HG03135 (cell line): ENCODE measurements around the gene P2RY2.
"Not testable (repeated sequence)": the region's sequence is repeated elsewhere in the genome, so short reads cannot be mapped to it uniquely, and the experiment has no call there.

ENCODE experiments used
- ATAC-seq: cut with Tn5 transposase; IDR thresholded peaks from one replicate; pipeline ENCODE4 v1.9.1; 2021; ENCODE audit warnings: mild to moderate bottlenecking, moderate library complexity; ENCODE audit not compliant: unreplicated experiment

The P2RY2 gene

DNA sequence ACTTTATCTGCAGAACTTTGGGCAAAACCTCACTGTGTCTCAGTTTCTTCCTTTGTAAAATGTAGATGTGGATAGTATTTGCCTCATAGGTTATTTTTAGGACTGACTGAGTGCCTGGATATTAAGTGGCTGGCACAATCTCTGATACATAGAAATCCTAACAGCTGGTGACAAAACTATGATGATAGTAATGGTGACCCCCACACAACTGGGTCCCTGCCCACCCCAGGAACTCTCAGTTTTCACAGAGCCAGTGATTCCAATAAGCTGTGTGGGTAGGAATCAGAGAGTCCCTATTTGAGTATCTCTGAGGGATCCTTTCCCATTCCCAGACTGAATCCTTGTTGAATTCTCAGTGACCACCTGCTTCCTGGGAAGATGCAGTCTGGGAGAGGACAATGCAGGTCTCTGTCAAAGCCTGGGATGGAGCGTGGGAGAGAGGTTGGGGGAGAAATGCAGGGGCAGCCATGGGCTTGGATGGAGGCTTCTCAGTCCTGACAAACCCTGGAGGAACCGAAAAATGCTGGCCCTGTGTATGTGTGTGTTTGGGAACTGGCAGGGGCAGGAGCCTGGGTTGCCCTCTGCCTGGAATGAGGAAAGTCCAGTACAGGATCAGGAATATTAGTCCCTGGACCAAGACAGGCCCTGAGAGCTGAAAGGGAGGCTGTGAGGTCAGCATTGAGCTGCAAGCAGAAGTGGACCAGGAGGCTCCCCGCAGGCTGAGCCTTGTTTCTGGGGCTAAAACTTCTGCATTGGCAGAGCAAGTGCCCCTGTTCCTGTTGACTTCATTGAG lies 48.0 kb downstream of the P2RY2 start:
- ATAC-seq, result no peak

DNA sequence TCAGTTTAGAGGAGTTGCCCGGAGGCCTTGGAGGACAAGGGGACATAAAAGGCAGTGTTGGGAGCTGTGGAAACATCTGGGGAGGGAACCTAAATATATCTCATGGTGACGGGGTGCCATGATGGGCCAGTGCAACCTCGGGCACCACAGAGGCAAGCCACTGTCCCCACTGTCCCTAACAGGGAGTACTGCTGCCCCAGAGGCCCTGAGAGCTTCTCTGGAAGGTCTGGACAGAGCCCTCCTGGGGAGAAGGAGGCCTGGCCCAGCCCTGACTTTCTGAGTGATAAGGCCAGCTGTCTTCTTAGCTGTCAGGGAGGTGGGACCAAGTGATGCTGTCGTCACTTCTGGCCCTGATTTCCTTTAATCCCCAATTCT lies 48.6 kb downstream of the P2RY2 start:
- ATAC-seq, result no peak

DNA sequence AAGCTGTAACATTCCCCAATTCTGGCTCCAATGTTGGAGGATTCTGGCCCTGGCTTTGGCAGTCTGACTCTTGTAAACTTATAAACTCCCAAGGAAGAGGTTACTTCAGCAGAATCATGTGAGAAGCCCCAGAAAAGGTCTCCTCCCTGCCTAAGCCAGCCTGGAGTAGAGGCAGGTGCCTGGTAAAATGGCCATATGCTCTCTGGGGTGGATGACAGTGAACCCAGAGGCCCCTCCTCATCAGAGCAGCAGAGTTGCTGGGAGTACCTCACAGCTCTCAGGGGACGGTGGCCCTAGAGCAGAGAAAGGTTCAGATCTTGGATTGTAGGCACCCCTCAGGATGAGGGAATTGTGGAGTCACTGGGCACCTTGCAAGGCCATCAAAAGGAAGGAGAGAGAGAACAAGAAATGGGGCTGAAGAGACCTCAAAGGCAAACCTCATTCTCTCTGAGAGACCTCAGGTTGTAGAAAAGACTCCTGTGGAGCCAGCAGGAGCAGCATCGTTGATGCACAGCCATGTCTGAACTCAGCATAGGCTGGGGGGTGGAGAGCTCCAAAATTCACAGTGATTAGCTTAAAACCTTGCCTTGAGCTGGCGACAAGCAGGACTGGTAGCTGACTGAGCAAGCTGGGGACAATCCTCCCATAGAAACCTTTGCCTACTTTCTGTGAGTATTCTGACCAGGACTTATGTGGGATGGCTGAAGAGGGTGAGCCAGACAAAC lies 49.2 kb downstream of the P2RY2 start:
- ATAC-seq, result no peak

DNA sequence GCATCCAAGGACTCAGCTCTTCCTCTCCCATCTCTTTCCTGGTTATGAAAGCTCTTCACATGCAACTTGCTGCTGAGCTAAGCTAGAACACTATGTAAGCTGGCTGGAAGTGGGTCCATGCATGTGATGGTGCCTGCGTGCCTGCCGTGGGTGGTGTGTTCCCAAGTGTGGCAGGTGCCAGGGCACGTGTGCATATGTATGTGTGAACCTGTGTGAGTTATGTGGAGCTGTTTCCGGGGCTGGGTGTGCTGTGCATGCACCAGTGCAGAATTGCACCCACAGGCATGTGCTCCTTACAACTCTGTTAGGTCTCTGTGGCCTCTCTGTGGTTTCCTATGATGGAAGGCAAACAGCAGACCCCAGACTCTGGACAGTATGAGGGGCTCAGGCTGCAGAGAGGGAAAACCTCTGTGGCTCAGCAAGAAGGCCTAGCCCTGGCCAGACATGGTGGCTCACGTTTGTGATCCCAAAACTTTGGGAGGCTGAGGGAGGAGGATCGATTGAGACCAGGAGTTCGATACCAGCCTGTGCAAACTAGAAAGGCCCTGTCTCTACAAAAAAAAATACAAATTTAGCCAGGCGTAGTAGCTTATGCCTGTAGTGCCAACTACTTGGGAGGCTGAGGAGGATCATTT lies 49.9 kb downstream of the P2RY2 start:
- ATAC-seq, result no peak

DNA sequence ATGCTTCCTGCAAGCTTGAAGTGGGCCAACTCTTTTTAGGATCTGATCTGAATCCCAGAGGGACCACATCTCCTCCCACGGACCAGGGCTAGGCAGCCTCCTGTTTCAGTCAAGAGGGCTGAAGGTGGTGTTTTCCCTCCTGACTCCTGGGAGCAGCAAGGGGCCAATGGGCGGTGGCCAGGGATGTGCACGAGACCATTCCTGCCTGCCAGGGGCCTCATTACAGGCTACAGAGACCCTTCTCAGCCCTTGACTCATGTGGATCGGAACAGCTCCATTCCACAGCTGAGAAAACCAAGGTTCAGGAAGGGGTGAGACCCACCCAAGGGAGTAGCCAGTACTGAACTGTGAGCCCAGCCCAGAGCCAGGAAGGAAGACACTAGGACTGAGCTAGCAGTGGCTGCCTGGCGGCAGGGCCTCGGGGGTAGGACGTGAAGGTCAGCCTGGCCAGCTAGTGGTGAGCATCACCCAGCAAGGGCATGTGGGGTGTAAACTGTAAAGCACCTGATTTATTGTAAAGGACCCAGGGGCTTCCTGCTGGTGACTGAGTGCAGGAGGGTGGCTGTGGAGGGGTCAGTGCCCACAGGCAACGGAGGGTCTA lies 50.7 kb downstream of the P2RY2 start:
- no peak for ATAC-seq

DNA sequence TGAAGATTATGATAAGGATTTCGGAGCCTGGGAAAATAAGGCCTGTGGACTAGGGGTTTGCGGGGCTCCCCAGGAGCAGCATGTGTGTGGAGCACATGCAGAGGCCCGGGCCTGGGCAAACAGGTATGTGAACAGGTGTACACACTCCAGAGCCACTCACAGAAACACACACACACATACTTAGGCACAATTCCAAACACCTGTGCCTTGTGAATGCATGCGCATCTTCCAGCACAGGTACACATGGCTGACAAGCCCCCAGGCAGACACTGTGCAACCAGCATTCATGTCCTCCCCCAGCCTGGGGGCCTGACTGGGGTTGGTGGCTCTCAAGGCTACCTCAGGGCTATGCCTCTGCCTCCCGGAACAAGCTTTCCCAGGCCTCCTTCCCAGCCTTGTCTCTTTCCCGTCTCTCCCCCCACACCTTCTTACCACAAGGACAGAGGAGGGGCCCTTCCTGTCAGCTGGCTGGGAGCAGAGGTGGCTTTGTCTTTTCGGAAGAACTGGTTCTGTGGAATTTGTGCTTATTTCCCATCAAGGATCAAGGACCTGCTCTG lies 51.5 kb downstream of the P2RY2 start:
- ATAC-seq, result no peak

DNA sequence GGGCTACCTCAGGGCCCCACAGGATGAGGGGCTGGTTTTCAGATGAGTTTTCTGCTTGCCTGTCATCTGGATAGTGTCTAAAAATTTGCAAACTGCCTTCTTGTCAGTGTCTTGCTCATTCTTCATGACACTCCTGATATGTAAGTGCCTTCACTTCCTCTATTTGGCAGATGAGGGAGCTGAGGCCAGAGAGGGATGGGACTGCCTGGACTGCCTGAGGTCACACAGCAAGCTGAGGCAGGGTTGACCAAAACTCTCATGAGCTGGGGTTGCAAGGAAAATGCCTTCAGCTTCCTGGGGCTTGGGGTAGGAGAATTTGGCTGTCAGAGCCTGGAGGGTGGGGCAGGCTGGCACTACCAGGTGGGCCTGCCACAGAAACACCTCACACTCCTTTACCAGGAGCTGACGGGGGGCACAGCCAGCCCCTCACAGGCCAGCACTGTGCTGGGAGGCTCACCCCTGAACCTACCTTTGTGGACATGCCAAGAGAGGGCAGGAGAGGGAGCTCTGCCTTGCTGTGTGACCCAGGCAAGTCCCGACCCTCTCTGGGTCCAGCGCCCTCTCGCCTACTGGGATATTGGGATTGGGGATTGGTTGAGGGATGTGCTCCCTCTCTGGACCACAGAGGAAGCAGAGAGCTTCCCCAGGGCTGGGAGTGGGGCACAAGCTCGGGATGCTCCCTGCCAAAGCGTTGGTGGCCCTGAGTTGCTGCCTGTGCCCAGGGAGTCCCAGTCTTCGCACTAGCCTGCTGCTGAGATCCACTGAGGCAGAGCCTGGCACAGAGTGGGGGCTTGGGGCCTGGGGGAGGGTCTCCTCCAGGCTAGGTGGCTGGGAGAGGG lies 52.2 kb downstream of the P2RY2 start:
- no peak for ATAC-seq

DNA sequence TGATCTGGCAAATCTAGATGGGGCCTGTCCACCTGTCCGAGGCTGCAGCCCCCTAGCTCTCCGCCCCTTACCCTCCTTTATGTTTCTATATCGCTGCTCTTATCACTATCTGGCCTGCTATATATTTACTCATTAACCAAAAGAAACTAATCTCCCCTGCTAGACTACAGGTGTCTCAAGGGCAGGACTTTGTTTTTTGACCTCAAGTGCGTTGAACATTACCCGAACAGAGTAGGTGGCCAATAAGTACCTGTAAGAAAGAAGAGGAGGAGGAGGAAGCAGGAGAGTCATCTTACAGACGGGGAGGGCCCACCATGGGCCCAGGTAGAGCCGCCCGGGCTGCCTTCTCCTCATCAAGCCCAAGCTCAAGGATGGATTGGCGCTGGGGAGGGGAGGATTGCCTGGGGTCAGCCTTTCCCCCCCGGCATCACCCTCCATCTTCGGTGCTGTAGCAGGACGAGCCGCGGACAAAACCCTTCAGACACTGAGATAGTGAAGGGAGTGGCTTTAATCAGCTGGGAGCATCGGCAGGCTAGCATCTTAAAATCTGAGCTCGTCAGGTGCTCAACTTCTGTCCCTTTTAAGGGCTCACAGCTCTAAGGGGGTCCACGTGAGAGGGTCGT lies 52.9 kb downstream of the P2RY2 start:
- no peak for ATAC-seq

DNA sequence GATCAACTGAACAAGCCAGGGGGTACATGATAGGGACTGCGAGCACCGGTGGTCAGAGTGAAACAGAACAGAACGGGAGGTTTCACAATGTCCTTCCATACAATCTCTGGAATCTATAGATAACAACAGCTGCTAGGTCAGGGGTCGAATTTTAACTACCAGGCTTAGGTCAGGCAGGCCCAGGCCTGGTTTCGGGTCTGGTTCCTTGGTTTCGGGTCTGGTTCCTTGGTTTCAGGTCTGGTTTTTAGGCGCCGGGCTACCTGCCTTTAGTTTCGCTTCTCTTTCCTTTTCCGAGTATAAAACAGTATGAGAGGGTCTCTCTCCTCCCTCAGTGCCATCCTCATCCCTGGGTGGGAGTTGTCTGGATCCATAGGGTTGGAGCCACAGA lies 53.4 kb downstream of the P2RY2 start:
- ATAC-seq, result not testable (repeated sequence)

DNA sequence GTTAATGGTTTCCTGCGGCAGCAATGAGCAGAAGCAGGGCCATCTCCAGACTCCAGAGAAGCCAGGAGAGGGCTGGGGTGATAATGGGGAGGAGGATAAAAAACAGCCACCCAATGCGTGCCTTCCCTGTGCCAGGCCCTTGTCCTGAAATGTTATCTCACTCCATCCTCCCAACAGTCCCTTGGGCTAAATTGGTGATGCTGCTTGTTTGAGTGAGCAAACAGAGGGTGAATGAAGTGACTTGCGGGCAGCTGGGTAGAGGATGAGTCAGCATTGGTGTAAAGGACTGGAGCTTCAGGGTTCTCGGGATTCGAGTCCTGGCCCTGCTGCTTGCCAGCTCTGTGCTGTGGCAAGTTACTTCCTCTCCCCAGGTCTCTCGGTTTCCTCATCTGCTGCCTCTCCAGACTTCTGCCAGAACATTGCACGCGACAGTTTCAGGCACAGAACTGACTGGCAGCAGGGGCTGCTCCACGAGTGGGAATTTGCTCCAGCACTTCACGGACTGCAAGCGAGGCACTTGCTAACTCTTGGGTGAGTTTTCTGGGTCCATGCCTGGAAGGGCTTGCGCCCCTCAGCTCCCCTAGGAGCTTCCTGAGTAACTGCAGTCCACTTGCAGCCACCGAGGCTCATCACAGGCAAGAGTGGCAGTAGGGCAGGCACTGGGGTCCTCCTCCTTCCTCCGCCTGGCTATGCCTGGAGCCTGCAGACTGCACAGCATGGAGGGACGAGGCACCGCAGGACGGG lies 54.0 kb downstream of the P2RY2 start, which contains the start of gene P2RY6:
TSS of gene P2RY6 (plus strand) at position 403 of the 744 bp plus-strand sequence. CDS start 24,181 bp downstream, outside the sequence.
- ATAC-seq, result no peak

DNA sequence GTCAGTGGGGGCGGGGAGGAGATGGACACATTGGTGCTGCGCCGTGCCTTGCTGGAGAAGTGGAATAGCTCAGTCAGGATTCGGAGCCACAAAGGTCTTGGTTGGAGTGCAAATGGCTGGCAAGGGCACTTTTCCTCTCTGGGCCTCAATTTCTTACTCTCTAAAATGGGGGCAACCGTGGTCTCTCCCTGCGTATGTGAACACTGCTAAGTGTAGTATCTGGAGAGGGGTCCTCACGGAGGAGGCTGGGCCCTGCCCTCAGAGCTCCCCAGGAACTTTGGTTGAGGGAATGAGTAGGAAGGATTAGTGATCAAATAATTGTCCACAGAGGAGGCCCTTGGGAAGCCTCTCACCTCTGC lies 54.6 kb downstream of the P2RY2 start:
- ATAC-seq, result no peak

DNA sequence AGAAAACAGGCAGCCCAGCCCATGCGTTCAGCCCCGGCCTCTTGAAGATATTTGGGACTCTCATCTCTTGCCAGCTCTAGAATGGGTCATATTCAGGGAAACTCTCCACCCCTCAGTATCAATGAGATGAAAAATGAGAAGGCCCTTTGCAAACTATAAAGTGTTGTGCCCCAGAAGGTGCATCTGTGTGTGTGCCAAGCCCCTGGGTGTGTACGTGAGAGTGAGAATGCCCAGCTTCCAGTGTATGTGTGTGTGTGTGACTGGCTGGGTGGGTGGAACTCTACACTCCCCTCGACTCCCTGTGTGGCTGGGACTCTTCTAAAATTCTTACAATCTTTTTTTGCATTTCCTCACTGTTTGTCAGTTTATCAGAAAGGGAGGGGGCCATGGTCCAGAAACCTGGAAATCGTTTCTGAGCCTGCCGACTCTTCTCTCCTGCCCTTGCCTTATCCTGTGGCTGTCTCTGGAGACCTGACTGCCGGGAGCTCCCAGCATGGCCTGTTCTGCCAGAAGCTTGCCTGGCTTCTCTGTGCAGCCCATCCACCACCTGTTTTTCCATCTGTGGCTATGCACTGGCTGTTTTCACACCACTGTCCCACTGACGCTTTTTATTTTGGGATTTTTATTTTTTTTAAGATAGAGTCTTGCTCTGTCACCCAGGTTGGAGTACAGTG lies 55.3 kb downstream of the P2RY2 start:
- no peak for ATAC-seq

DNA sequence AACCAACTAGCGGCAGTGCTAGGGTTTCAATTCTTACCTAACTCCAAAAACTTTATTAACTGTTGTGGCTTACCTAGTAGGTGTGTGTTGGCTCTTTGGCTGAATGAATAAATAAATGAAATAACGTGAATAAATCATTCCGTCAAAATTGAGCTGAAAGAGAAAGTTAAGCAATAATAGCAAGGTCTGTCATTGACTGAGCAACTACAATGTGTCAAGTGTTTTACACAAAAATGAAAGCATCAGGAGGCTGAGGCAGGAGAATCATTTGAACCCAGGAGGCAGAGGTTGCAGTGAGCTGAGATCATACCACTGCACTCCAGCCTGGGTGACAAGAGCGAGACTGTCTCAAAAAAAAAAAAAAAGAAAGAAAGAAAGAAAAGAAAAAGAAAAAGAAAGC lies 56.1 kb downstream of the P2RY2 start:
- ATAC-seq, result not testable (repeated sequence)

DNA sequence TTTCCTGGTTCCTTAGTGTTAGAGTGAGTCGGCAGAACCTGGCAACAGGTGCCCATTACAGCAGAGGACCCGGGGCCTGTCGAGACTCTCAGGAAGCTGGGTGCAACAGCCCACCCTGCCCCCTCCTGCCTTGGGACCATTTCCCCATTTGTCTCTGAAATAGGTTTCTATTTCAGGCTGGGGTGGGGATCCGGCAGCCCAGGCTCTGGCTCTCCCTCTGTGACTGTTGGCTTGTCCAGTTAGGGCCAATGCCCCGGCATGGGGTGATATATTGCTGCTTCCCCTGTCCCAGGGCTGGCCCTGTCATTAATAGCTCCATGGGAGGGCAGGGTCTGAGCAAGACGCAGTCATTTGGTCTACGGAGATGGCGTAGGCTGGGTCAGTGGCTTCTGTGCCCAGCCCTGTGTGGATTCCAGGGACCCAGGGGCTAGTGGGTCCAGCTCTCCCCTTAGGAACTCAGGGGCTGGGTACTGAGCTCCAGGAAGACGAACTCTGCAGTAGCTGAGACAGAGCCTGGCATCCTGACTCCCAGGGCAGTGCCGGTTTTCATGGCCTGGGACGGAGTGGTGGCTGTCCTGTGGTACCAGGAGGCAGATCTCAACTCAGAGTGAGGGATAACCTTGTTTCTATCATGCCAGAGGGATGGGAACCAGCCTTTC lies 56.8 kb downstream of the P2RY2 start:
- ATAC-seq, result no peak

DNA sequence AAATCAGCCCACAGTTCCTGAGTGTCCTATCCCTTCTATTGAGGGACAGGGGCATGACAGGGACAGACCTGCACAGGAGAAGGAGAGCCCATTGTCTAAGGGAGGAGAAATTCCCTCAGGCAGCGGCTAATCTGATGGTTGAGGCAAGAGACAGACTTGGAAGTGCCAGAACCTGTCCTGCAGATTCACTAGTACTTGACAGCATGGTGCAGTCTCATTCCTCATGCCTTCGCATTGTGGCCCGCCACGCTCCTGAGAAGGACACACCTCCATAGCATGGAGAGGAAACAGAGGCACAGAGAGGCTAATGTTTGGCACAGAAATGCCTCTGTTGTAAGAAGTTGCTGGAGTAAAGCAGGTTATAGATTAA lies 57.3 kb downstream of the P2RY2 start:
- no peak for ATAC-seq

DNA sequence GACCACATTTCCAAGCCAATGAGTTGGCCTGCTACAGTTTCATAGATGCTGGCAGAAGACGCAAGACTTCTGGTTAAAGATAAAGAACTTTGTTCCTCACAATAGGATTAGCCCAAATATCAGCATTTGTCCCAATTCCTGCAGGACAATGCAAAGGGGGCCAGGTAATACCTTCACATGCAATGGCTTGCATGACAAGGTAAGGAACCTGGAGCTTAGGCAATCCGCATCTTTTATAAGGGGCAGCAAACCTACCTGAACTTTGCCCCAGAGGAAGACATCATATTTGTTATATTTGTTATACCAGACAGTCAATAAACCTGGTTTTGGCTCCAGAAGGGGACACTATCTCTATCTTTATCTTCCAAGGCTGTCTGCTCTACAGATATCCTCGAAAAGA lies 59.4 kb downstream of the P2RY2 start:
- ATAC-seq, result no peak

DNA sequence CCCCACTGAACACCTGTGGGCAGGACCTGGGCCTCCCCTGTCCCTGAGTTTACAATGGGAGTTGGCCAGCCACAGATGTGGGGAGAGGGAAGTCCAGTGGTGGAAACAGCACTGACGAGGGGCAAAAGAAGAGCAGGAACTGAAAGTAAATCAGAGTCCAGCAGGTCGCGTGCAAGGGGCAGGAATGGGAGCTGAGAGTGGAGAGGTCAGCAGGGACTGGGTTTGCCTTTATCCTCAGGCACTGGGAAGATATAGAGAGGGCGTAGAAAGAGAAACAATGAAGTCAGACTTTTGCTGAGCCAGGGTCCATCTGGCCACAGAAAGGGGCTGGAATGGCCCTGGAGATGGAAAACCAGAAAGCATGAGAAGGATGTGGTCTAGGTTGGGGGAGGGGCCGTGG lies 62.5 kb downstream of the P2RY2 start:
- no peak for ATAC-seq

DNA sequence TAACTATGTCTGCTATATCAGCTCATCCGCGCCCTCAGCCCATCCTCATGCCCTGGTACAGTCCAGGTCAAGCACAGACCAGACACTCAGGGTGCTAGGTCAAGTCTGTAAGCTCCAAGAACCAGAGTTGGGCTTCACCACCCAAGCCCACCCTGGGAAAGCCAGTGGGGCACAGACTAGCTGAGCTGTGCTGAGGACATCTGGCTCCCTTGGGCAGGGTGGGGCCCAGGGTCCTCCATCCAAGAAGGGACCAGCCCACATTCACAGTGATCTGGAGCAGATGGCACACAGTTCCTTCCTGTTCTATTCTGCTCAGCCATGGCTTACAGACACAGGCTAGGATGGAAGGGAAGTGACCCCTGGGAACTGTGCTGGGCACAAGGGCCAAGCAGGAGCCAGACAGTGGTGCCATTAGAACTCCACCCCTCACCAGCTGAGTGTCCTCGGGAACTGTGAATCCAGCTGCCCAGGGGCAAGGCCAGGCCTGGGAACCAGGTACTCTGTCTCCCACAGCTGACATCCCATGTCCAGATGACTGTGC lies 63.2 kb downstream of the P2RY2 start:
- no peak for ATAC-seq
